HG02759 (cell line): ENCODE results near the gene ADGRB3.
"Not testable (repeated sequence)": the region's sequence is repeated elsewhere in the genome, so short reads cannot be mapped to it uniquely, and the experiment has no call there.

Experiments
- ATAC-seq: cut with Tn5 transposase; IDR thresholded peaks from one replicate; pipeline ENCODE4 v1.9.1; 2021; ENCODE audit warnings: mild to moderate bottlenecking, moderate library complexity; ENCODE audit not compliant: unreplicated experiment

ADGRB3 gene

GRCh38 chr6:69102416-69102815, 467.3 kb downstream of the ADGRB3 start:
- no peak for ATAC-seq

GRCh38 chr6:69105288-69105687, 470.2 kb downstream of the ADGRB3 start:
- no peak for ATAC-seq

GRCh38 chr6:69106511-69106910, 471.4 kb downstream of the ADGRB3 start:
- no peak for ATAC-seq

GRCh38 chr6:69111301-69111700, 476.2 kb downstream of the ADGRB3 start:
- ATAC-seq: no peak

- no peak for ATAC-seq
Observed at GRCh38 chr6:69116658-69117057, 481.6 kb downstream of the ADGRB3 start.

- ATAC-seq: not testable (repeated sequence)
Observed at GRCh38 chr6:69121461-69122406, 486.7 kb downstream of the ADGRB3 start.

GRCh38 chr6:69122407-69122773, 487.3 kb downstream of the ADGRB3 start:
- ATAC-seq: no peak

GRCh38 chr6:69128411-69128810, 493.3 kb downstream of the ADGRB3 start:
- no peak for ATAC-seq

GRCh38 chr6:69129046-69129445, 494.0 kb downstream of the ADGRB3 start:
- no peak for ATAC-seq

- ATAC-seq: no peak
Observed at GRCh38 chr6:69135927-69136326, 500.8 kb downstream of the ADGRB3 start.

- ATAC-seq: no peak
Observed at GRCh38 chr6:69138148-69138547, 503.1 kb downstream of the ADGRB3 start.

- no peak for ATAC-seq
Observed at GRCh38 chr6:69138893-69139494, 503.9 kb downstream of the ADGRB3 start.

GRCh38 chr6:69145062-69145461, 510.0 kb downstream of the ADGRB3 start:
- no peak for ATAC-seq

GRCh38 chr6:69146385-69146784, 511.3 kb downstream of the ADGRB3 start:
- no peak for ATAC-seq

GRCh38 chr6:69155467-69155866, 520.4 kb downstream of the ADGRB3 start:
- ATAC-seq: no peak

- no peak for ATAC-seq
Observed at GRCh38 chr6:69162811-69163210, 527.7 kb downstream of the ADGRB3 start.

- no peak for ATAC-seq
Observed at GRCh38 chr6:69164564-69165229, 529.6 kb downstream of the ADGRB3 start.

- ATAC-seq: peak; percentile 48
Observed at GRCh38 chr6:69179681-69180080, 544.6 kb downstream of the ADGRB3 start.

- ATAC-seq: no peak
Observed at GRCh38 chr6:69180361-69181067, 545.4 kb downstream of the ADGRB3 start.

GRCh38 chr6:69181964-69182363, 546.9 kb downstream of the ADGRB3 start:
- no peak for ATAC-seq

- no peak for ATAC-seq
Observed at GRCh38 chr6:69185276-69185675, 550.2 kb downstream of the ADGRB3 start.
